Activated T-cell treated with anti-CD3 and anti-CD28 coated beads, Interleukin-2, amount 50 U/mL, for 48 hours (primary cell): Measurements from ENCODE around the gene DUT.

Experiments used
- DNase-seq, 2 experiments: peaks; one replicate each; pipeline ENCODE4 v3.0.0-alpha.2; 2020

Gene DUT

GRCh38 chr15:48373821-48374451, 42.7 kb downstream of the DUT start:
- no peak for DNase-seq

DNA sequence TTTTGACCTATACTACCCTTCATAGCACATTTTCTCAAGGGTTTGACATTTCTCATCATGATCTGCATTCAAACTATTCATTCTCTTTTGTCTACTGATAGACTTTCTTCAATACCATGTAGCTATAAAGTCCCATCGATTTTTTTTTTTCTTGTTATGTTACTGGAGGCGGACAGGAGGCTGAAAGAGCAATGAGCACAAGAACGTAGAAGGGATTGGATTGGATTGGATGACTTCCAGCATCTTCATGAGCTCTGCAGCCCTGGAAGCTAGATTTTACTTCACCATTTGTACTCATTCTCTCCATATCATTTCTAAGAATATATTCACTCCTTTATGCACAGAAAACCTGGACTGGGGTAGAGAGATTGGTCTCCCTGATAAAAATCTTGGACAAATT, 43.2 kb downstream of the DUT start:
- DNase-seq: no peak

GRCh38 chr15:48375767-48376166, 44.5 kb downstream of the DUT start:
- no peak for DNase-seq

GRCh38 chr15:48380198-48380597, 49.0 kb downstream of the DUT start:
- DNase-seq: no peak

DNA sequence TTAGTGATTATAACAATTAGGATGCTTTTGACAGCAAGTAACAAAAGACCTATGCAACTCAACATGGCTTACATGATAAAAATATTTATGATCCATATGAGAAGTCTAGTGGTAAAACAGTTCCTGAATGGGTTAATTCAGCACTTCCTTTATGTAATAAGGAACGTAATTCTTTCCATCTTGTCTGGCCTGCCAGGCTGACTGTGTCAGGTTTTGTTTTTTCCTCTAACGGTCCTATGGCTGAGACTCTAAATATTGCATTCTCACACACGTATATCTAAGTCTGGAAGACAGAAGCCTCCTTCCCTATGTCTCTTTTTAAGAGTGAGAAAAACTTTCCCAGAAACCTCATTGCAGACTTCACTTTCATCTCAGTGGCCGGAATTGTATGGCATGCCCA, 50.6 kb downstream of the DUT start:
- no peak for DNase-seq

GRCh38 chr15:48383031-48383430, 51.8 kb downstream of the DUT start:
- no peak for DNase-seq

GRCh38 chr15:48384616-48385015, 53.4 kb downstream of the DUT start:
- DNase-seq: no peak

DNA sequence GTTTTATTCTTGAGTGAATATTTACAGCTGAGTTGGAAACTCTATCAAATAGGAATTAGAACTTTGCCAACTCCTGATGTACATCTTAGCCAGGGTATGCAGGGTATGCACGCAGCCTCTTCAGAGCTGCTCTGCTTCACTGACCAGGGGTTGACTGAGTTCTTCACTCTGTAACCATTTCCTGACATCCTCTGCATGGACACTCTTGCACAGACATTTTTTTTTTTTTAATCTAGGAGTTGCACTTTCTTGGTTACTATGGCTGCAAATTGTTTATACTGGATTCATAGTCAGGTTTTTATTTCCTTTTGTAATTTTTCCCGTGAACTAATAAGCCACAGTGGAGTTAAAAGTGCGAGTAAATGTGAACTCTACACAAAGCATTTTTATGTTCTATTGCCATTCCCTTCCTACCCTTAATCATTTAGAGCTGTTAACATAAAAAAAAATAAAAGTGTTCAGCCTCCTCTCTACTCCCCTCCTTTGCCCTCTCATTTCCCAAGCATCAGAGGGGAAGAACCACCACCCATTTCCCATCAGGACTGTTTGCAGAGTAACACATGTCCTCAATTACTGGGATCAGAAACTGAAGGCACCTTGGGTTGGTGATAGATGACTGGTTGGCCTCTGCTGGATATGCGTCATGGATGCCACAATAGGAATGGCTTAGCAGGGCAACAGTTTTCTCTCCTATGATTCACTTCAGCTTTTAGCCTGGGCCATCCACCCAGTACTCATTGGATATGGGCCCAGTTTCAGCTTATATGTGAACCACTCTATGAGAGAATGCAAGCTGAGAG, 54.0 kb downstream of the DUT start:
- DNase-seq: no peak

DNA sequence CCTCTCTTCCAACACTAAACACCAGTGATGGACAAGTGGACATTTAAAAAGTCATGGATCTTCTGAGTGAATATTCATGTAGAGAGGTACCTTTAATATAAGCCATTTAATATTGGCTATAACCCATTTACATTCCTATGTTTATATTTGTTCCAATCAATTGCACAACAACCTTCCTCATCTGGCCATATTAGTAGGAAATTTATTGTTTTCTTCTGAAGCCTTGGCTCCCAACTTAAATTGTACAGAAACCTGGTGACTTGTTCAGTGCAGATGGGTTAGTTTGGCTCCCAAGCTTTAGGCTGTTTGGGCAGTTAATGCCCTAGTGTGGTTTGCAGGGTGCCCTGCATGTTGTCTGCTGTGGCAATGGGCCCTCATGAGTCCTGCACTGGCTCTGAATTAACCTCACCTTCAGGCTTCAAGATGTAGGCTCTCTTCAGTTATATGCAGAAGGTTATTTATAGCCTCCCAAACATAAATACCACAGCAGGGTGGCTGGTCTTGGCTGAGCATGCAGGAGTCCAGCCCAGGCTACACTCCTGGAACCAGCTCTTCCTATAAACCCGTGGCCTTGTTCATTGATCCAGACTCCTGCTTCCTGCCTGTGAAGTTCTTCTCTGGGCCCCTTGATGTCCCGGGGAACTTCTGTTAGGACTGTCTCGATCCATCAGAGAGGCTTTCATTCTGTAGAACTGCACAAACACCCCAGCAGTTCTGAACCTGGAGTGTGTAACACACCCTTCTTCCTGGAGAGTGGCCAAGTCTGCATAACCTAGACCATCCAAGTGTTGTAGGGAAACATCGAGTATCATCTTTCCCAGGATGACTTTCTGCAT, 57.0 kb downstream of the DUT start:
- DNase-seq: no peak

- DNase-seq: no peak
These were observed 57.7 kb downstream of the DUT start for GRCh38 chr15:48388910-48389309.

DNA sequence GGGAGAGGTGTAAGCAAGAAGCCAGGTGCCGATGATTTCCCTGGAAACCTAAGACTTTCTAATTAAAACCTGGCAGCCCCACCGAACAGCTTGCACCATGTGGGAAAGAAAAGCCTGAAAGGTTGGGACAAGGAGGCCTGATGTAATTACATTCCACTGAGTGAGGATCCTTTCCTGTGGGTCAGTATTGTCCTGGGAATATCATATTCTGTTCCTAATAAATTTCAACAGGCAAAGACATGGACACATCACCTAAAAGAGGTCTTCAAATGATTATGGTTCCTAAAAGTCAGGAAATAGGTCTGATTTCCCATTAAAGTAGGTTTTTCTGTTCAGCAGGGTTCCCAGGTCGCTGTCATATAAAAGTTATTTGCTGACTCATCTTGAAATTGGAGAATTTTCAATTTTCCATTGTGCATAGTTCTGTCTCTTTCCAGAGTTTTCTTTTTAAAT, 58.5 kb downstream of the DUT start:
- DNase-seq: no peak

DNA sequence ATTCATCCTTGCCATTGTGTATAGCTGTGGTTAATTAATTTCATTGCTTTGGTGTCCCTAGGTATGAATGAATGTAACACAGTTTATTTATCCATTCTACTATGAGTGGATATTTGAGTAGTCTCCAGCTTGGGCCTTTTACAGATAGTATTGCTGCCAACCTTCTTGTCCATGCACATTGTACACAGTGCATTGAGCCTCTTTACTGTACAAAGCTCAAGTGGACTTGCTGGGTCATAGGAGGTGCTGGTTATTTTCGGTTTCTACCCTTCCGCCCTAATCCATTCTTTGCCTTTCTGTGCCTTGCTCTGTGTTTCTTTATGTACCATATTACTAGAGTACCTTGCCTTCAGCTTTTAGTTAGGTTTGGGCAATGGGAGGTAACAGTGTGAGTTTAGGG, 60.7 kb downstream of the DUT start:
- no peak for DNase-seq

- DNase-seq: no peak
These were observed 61.1 kb downstream of the DUT start for GRCh38 chr15:48392356-48392755.
